ENCODE measurements around the gene AFDN.

Gene AFDN

DNA sequence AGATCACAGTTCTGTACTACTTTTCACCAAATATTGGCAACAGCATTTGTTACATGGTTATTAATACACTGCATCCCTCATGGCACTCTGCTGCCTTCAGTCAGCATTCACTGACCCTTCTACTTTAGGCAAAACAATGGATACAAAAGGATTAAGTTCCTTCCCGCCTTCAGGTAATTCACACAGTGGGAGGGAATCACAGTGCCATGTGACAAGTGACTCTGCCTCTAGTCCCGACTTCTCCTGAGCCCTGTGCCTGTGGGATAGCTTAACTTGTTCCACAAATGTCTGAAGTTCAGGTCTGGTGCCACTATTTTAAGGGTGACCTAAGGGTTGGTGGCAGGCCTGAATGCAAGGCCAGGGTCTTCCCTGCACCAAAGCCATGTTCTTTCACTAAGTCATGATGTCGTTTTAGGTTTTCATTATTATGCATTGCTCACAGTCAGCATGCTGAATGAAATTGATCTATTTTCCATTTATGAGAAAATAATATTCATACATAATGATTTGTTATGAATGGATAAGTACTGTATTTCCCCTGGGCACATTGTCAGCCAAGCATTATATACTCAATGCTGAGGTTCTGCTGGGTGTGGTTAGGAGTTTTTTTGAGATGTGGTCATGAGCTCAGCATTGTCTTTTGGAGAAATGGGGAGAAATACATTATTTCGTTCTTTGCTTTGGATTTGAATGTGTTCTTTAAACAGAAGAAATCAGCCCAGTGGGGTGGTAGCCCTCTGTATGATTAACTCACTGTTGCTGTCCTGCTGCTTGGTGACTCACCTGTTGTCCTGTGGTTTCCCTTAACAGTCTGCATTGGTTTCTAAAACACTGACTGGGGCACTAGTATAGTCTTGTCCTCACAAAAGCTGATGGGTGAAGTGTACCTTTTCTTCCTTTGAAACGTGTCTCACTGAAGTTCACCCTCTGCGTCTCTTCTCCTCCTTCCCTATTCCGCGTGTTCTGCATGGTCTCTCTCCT lies 66.4 kb downstream of the AFDN start:
- no peaks in the 10 kb centered on the region for H3K4me1 ChIP-seq (ENCODE audit: insufficient read depth, low read length, poor library complexity, severe bottlenecking)
- TF ChIP-seq, protein P1, sequence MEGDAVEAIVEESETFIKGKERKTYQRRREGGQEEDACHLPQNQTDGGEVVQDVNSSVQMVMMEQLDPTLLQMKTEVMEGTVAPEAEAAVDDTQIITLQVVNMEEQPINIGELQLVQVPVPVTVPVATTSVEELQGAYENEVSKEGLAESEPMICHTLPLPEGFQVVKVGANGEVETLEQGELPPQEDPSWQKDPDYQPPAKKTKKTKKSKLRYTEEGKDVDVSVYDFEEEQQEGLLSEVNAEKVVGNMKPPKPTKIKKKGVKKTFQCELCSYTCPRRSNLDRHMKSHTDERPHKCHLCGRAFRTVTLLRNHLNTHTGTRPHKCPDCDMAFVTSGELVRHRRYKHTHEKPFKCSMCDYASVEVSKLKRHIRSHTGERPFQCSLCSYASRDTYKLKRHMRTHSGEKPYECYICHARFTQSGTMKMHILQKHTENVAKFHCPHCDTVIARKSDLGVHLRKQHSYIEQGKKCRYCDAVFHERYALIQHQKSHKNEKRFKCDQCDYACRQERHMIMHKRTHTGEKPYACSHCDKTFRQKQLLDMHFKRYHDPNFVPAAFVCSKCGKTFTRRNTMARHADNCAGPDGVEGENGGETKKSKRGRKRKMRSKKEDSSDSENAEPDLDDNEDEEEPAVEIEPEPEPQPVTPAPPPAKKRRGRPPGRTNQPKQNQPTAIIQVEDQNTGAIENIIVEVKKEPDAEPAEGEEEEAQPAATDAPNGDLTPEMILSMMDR (conservative IDR thresholded peaks at IDR 0.05; ENCODE audit: low read length) = no peak
- TF ChIP-seq EZH2phosphoT487 (IDR thresholded peaks at IDR 0.05; ENCODE audit: borderline replicate concordance) = no peak
- no peaks in the 10 kb centered on the region for H3K9me3 ChIP-seq (ENCODE audit: insufficient read depth, low read depth, low read length)
- no peak overlapping the region for H2AFZ ChIP-seq (ENCODE audit: low read length)
- no peaks in the 10 kb centered on the region for H3K36me3 ChIP-seq (ENCODE audit: insufficient read depth, low read length)
- no peaks in the 10 kb centered on the region for H3K79me2 ChIP-seq (ENCODE audit: insufficient read depth, low read length)
- H3K9ac ChIP-seq (ENCODE audit: low read depth, low read length, poor library complexity, severe bottlenecking) = no peak overlapping the region
- no peak overlapping the region for H3K4me2 ChIP-seq (ENCODE audit: low read depth, low read length, poor library complexity, severe bottlenecking)
- no peaks in the 10 kb centered on the region for H3K9me2 ChIP-seq (replicated peaks; ENCODE audit: low read depth, low read length)
- no peak overlapping the region for H3K4me3 ChIP-seq (ENCODE audit: low read length, poor library complexity, severe bottlenecking)
- no peaks in the 10 kb centered on the region for H4K20me1 ChIP-seq (ENCODE audit: insufficient read depth, low read length, poor library complexity, severe bottlenecking)
- H3K27me3 ChIP-seq (ENCODE audit: insufficient read depth, low read length, poor library complexity, severe bottlenecking) = no peaks in the 10 kb centered on the region
- H3F3A ChIP-seq (ENCODE audit: low read depth) = no peaks in the 10 kb centered on the region

GRCh38 chr6:167894965-167895364 lies 68.3 kb downstream of the AFDN start:
- Histone ChIP-seq H4K20me1 (ENCODE audit: insufficient read depth, low read length, poor library complexity, severe bottlenecking) (no peaks in the 10 kb centered on the region), H3F3A (ENCODE audit: low read depth) (no peaks in the 10 kb centered on the region), H3K36me3 (ENCODE audit: insufficient read depth, low read length) (no peaks in the 10 kb centered on the region), H3K27me3 (ENCODE audit: insufficient read depth, low read length, poor library complexity, severe bottlenecking) (no peaks in the 10 kb centered on the region), H3K4me3 (ENCODE audit: low read length, poor library complexity, severe bottlenecking) (no peak overlapping the region), H3K9me2 (replicated peaks; ENCODE audit: low read depth, low read length) (no peaks in the 10 kb centered on the region), H3K9me3 (ENCODE audit: insufficient read depth, low read depth, low read length) (no peaks in the 10 kb centered on the region), H3K9ac (ENCODE audit: low read depth, low read length, poor library complexity, severe bottlenecking) (no peak overlapping the region), H3K4me1 (ENCODE audit: insufficient read depth, low read length, poor library complexity, severe bottlenecking) (no peaks in the 10 kb centered on the region), H3K4me2 (ENCODE audit: low read depth, low read length, poor library complexity, severe bottlenecking) (no peak overlapping the region), H3K79me2 (ENCODE audit: insufficient read depth, low read length) (no peaks in the 10 kb centered on the region), H2AFZ (ENCODE audit: low read length) (no peak overlapping the region)
- TF ChIP-seq, protein P1 (conservative IDR thresholded peaks at IDR 0.05; ENCODE audit: low read length) = no peak
- no peak for TF ChIP-seq EZH2phosphoT487 (IDR thresholded peaks at IDR 0.05; ENCODE audit: borderline replicate concordance)

DNA sequence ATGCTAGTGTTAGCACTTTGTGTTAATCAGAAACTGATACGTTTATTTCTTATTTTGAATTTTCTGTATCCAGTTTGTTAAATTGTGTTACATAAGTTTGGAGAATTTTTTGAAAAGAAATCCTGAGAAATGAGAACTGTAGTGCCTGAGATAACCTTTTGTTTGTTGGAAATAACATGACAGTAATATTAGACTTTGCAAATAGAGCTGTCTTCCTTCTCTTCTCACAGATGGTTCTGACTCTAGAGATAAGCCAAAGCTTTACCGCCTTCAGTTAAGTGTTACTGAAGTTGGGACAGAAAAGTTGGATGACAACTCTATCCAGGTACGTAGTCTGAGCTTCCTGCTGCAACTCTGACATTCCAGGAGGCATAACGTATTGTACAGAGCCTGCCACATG lies 69.9 kb downstream of the AFDN start:
- Histone ChIP-seq H3F3A (ENCODE audit: low read depth) (no peaks in the 10 kb centered on the region), H3K27me3 (ENCODE audit: insufficient read depth, low read length, poor library complexity, severe bottlenecking) (no peaks in the 10 kb centered on the region), H3K4me3 (ENCODE audit: low read length, poor library complexity, severe bottlenecking) (no peak overlapping the region), H3K36me3 (ENCODE audit: insufficient read depth, low read length) (no peaks in the 10 kb centered on the region), H3K9ac (ENCODE audit: low read depth, low read length, poor library complexity, severe bottlenecking) (no peak overlapping the region), H3K9me3 (ENCODE audit: insufficient read depth, low read depth, low read length) (no peaks in the 10 kb centered on the region), H3K9me2 (replicated peaks; ENCODE audit: low read depth, low read length) (no peaks in the 10 kb centered on the region), H3K4me2 (ENCODE audit: low read depth, low read length, poor library complexity, severe bottlenecking) (no peak overlapping the region), H3K4me1 (ENCODE audit: insufficient read depth, low read length, poor library complexity, severe bottlenecking) (no peaks in the 10 kb centered on the region), H2AFZ (ENCODE audit: low read length) (no peak overlapping the region), H4K20me1 (ENCODE audit: insufficient read depth, low read length, poor library complexity, severe bottlenecking) (no peaks in the 10 kb centered on the region), H3K79me2 (ENCODE audit: insufficient read depth, low read length) (no peaks in the 10 kb centered on the region)
- TF ChIP-seq, protein P1 (conservative IDR thresholded peaks at IDR 0.05; ENCODE audit: low read length) = no peak
- TF ChIP-seq EZH2phosphoT487 (IDR thresholded peaks at IDR 0.05; ENCODE audit: borderline replicate concordance) = no peak
